Fibroblast of mammary gland (primary cell): ENCODE data around the gene GALNT2.

Source experiments
- DNase-seq: peaks from one replicate; pipeline ENCODE4 v3.0.0-alpha.2; 2010; ENCODE audit warnings: low read depth
- H3K4me3 ChIP-seq: 2 replicates; pipeline ENCODE4 v1.5.1; 2011; ENCODE audit warnings: low read depth, mild to moderate bottlenecking, low read length, moderate library complexity; ENCODE audit not compliant: control insufficient read depth
- CTCF ChIP-seq: conservative IDR thresholded peaks from 2 replicates; pipeline ENCODE4 v1.5.1; 2011; ENCODE audit warnings: low read depth, low read length, inconsistent platforms; ENCODE audit not compliant: control insufficient read depth, insufficient read depth

Gene GALNT2

GRCh38 chr1:230210981-230211336 is 143.9 kb downstream of the GALNT2 start:
- no peak for DNase-seq
- no peak for TF ChIP-seq CTCF
- H3K4me3 ChIP-seq = no peak overlapping the region

- no peak for TF ChIP-seq CTCF
- no peak overlapping the region for H3K4me3 ChIP-seq
- DNase-seq = no peak
Observed at GRCh38 chr1:230211436-230212145, 144.6 kb downstream of the GALNT2 start.

GRCh38 chr1:230212405-230212936 is 145.4 kb downstream of the GALNT2 start:
- DNase-seq = no peak
- no peak overlapping the region for H3K4me3 ChIP-seq
- no peak for TF ChIP-seq CTCF

GRCh38 chr1:230215031-230215430 is 148.0 kb downstream of the GALNT2 start:
- peak; percentile 83 for DNase-seq
- TF ChIP-seq CTCF = peak; percentile 68
- no peak overlapping the region for H3K4me3 ChIP-seq

- TF ChIP-seq CTCF = no peak
- no peak overlapping the region for H3K4me3 ChIP-seq
- DNase-seq = no peak
Observed at GRCh38 chr1:230215529-230215928, 148.5 kb downstream of the GALNT2 start.

GRCh38 chr1:230216896-230217295 is 149.9 kb downstream of the GALNT2 start:
- no peak for DNase-seq
- TF ChIP-seq CTCF = no peak
- no peak overlapping the region for H3K4me3 ChIP-seq

GRCh38 chr1:230218667-230219066 is 151.6 kb downstream of the GALNT2 start:
- no peak for TF ChIP-seq CTCF
- DNase-seq = no peak
- no peak overlapping the region for H3K4me3 ChIP-seq
